GM12878 (cell line): ENCODE measurements around the gene SNX33. TPM values are rescaled to one million over a fixed set of nuclear protein-coding genes. Genes with fewer than 3 reads are reported as not detected.

Experiments used
- ATAC-seq: fragments of 200-7000 bp; cut with Tn5 transposase; 3 replicates; pipeline ENCODE4 v1.9.1; 2020; ENCODE audit warnings: mild to moderate bottlenecking, moderate library complexity
- BruUV-seq: library from RNA; stranded (reverse); fragments of 400-500 nt; replicated peaks from 2 replicates; lab custom pipeline; 2021; lab: Mats Ljungman, UMichigan
- CTCF ChIA-PET: fragments of 300-600 bp; sonication (Branson Sonifier 250); formaldehyde crosslinking; extraction: SDS; loops from one replicate; lab custom pipeline; 2021; ENCODE audit warnings: inconsistent platforms; lab: Yijun Ruan, JAX
- POLR2A ChIA-PET: fragments of 350-600 bp; formaldehyde crosslinking; extraction: SDS; loops from one replicate; lab custom pipeline; 2021; ENCODE audit warnings: inconsistent platforms; lab: Charles Lee
- RAD21 ChIA-PET: fragments of 300-600 bp; sonication (Branson Sonifier 250); formaldehyde crosslinking; loops from one replicate; lab custom pipeline; 2023; ENCODE audit warnings: antibody characterized with exemption; ENCODE audit not compliant: unreplicated experiment; lab: Charles Lee
- SMC1A ChIA-PET: fragments of 300-600 bp; sonication (Branson Sonifier 250); formaldehyde crosslinking; loops from one replicate; lab custom pipeline; 2023; ENCODE audit not compliant: unreplicated experiment, uncharacterized antibody; lab: Charles Lee
- DNase-seq: peaks from one replicate; pipeline ENCODE4 v3.0.0-alpha.2; 2011; ENCODE audit warnings: low read depth, low spot score
- FAIRE-seq: peaks from 3 replicates; lab custom pipeline; 2011; peaks lifted over from hg19 to GRCh38; lab: Jason Lieb, UNC
- H2AFZ ChIP-seq: 2 replicates; pipeline ENCODE4 v1.6.0; 2011; ENCODE audit warnings: low read depth, low read length, control low read depth; ENCODE audit not compliant: control insufficient read depth
- H3K27ac ChIP-seq: 2 replicates; pipeline ENCODE4 v1.5.1; 2011; ENCODE audit warnings: control low read depth; ENCODE audit not compliant: control insufficient read depth, insufficient read depth
- H3K27me3 ChIP-seq, 2 experiments: replicated peaks in 1 of 2; 2 replicates each; pipeline versions ENCODE4 v1.6.0 to v1.6.1; 2011; ENCODE audit warnings: low read length in 1 of 2; ENCODE audit not compliant: control insufficient read depth in 2 of 2, insufficient read depth in 2 of 2
- H3K36me3 ChIP-seq, 2 experiments: 2 replicates each; pipeline ENCODE4 v1.5.1; 2011; ENCODE audit warnings: low read length in 1 of 2; ENCODE audit not compliant: control insufficient read depth in 2 of 2, insufficient read depth in 2 of 2
- H3K4me1 ChIP-seq: 2 replicates; pipeline ENCODE4 v1.6.1; 2011; ENCODE audit warnings: mild to moderate bottlenecking, low read length, moderate library complexity, mixed read lengths; ENCODE audit not compliant: control insufficient read depth, insufficient read depth
- H3K4me2 ChIP-seq: 2 replicates; pipeline ENCODE4 v1.6.0; 2011; ENCODE audit warnings: control low read depth; ENCODE audit not compliant: control insufficient read depth, insufficient read depth
- H3K4me3 ChIP-seq: fragments of 200-600 bp; sonication (generic); 2 replicates; pipeline ENCODE4 v1.5.1; 2016
- H3K79me2 ChIP-seq: 2 replicates; pipeline ENCODE4 v1.6.0; 2011; ENCODE audit warnings: low read length; ENCODE audit not compliant: control insufficient read depth, insufficient read depth
- H3K9ac ChIP-seq: 2 replicates; pipeline ENCODE4 v1.8.0; 2011; ENCODE audit warnings: low read length, control low read depth, mixed read lengths; ENCODE audit not compliant: control insufficient read depth, insufficient read depth
- H3K9me3 ChIP-seq: replicated peaks from 3 replicates; pipeline ENCODE4 v1.5.1; 2011; ENCODE audit warnings: mild to moderate bottlenecking, low read length; ENCODE audit not compliant: control insufficient read depth, insufficient read depth
- H4K20me1 ChIP-seq: 2 replicates; pipeline ENCODE4 v1.6.0; 2011; ENCODE audit not compliant: control insufficient read depth, insufficient read depth
- HCFC1 ChIP-seq: fragments of 150-350 bp; IDR thresholded peaks from 2 replicates; pipeline ENCODE4 v1.6.1; 2014; ENCODE audit warnings: low read length
- LARP7 ChIP-seq: fragments of 450-650 bp; IDR thresholded peaks from 2 replicates; pipeline ENCODE4 v1.6.1; 2017; ENCODE audit warnings: mild to moderate bottlenecking
- MTA2 ChIP-seq: fragments of 450-650 bp; IDR thresholded peaks from 2 replicates; pipeline ENCODE4 v1.6.1; 2016; ENCODE audit warnings: low read depth, mild to moderate bottlenecking, moderate library complexity
- MTA3 ChIP-seq: IDR thresholded peaks from 2 replicates; pipeline ENCODE4 v1.6.1; 2012; ENCODE audit warnings: low read length, inconsistent platforms, borderline replicate concordance
- MYB ChIP-seq: fragments of 150-350 bp; IDR thresholded peaks from 2 replicates; pipeline ENCODE4 v1.6.1; 2014; ENCODE audit warnings: mild to moderate bottlenecking, low read depth, low read length, borderline replicate concordance
- MYC ChIP-seq: IDR thresholded peaks from 2 replicates; pipeline ENCODE4 v1.6.1; 2011; ENCODE audit warnings: mild to moderate bottlenecking, low read length, moderate library complexity, inconsistent platforms; ENCODE audit not compliant: insufficient read depth, insufficient replicate concordance, insufficient read length, severe bottlenecking
- PAX5 ChIP-seq: IDR thresholded peaks from 2 replicates; pipeline ENCODE4 v1.6.1; 2011; ENCODE audit warnings: low read depth, low read length, borderline replicate concordance
- PKNOX1 ChIP-seq: fragments of 450-650 bp; IDR thresholded peaks from 2 replicates; pipeline ENCODE4 v1.6.1; 2016; ENCODE audit warnings: mild to moderate bottlenecking
- POLR2AphosphoS5 ChIP-seq: IDR thresholded peaks from 2 replicates; pipeline ENCODE4 v1.6.1; 2011; ENCODE audit warnings: mild to moderate bottlenecking, low read length, inconsistent platforms
- POU2F2 ChIP-seq: IDR thresholded peaks from 3 replicates; pipeline ENCODE4 v1.6.1; 2011; ENCODE audit warnings: low read depth, mild to moderate bottlenecking, low read length, borderline replicate concordance
- RELB ChIP-seq: fragments of 450-650 bp; IDR thresholded peaks from 2 replicates; pipeline ENCODE4 v1.6.1; 2017; ENCODE audit warnings: low read depth, mild to moderate bottlenecking, moderate library complexity
- SREBF1 ChIP-seq: IDR thresholded peaks from 2 replicates; pipeline ENCODE4 v1.6.1; 2012; ENCODE audit warnings: mild to moderate bottlenecking, low read length
- ZBTB33 ChIP-seq: fragments of 450-650 bp; IDR thresholded peaks from 2 replicates; pipeline ENCODE4 v1.6.1; 2017; ENCODE audit warnings: mild to moderate bottlenecking
- WGBS: methylation state at CpG from one replicate; pipeline ENCODE4 v1.1.6; 2016; ENCODE audit warnings: low lambda C conversion rate; ENCODE audit not compliant: insufficient replicate concordance, insufficient coverage; ENCODE audit errors: missing lambda C conversion rate; 5-methylcytosine and 5-hydroxymethylcytosine counted together
- in situ Hi-C: fragments of 300-500 bp; cut with MboI; formaldehyde crosslinking; loops from 9 replicates; pipeline ENCODE4 v1.14.3; 2018; ENCODE audit warnings: mixed read lengths
- intact Hi-C: fragments of 100-400 bp; cut with micrococcal nuclease; formaldehyde crosslinking; loops from one replicate; pipeline ENCODE4 v1.14.2; 2022; ENCODE audit not compliant: unreplicated experiment
- polyA plus RNA-seq, 11 experiments: library from polyadenylated mRNA; depleted of rRNA in 4 of 11; unstranded in 6 of 11; stranded (reverse) in 5 of 11; fragments of >200 nt; fragmentation: Nextera tagmentation in 4 of 11; fragmentation: Illumina TruSeq in 1 of 11; extraction: Ambion mirVana in 4 of 11; extraction: Trizol in 1 of 11; gene quantifications; 1 replicate in 1 of 11; 2 replicates in 10 of 11; pipeline versions ENCODE4 v1.2.1 to v1.2.3, GENCODE V29; 2011 to 2016; ENCODE audit warnings: inconsistent platforms in 2 of 11, missing spikeins in 2 of 11, low read depth in 1 of 11
- total RNA-seq, 4 experiments: library from RNA; depleted of rRNA in 3 of 4; stranded (reverse); fragments of >200 nt in 3 of 4; fragmentation: Illumina TruSeq in 1 of 4; extraction: Trizol in 1 of 4; gene quantifications; 2 replicates each; pipeline versions ENCODE4 v1.2.1 to v1.2.3, GENCODE V29; 2013 to 2021

Gene SNX33
- total and polyA plus RNA-seq, 10 of the 15 experiments (the other 5 are each of a cell fraction or from before 2014, with no cell fraction given) = 0.13 to 1.9 (median 0.55) TPM

GRCh38 chr15:75656331-75656730 lies 8.6 kb downstream of the SNX33 start:
- no peak overlapping the region for H3K27ac ChIP-seq
- no peaks in the 10 kb centered on the region for H3K79me2 ChIP-seq
- POLR2A ChIA-PET = no interaction called here
- no peak overlapping the region for H3K9ac ChIP-seq
- no peaks in the 10 kb centered on the region for H4K20me1 ChIP-seq
- no TSS peak for BruUV-seq
- no peak for ATAC-seq
- H3K27me3 ChIP-seq = no peaks in the 10 kb centered on the region
- H3K36me3 ChIP-seq = no peaks in the 10 kb centered on the region
- no peak for DNase-seq
- in situ Hi-C loops (loop anchor here (25.0 kb wide), 1 partner anchor 644 kb away; the partner anchor contains the start of gene PPCDC), intact Hi-C loops (no loop called here)
- H3K4me2 ChIP-seq = no peak overlapping the region
- CTCF ChIA-PET = no interaction called here
- no peak overlapping the region for H2AFZ ChIP-seq
- TF ChIP-seq MTA2 (no peak), RELB (no peak), PAX5 (no peak), PKNOX1 (no peak), HCFC1 (no peak), POU2F2 (no peak), ZBTB33 (no peak), LARP7 (no peak), MYB (no peak), MTA3 (no peak), SREBF1 (no peak), MYC (no peak), POLR2AphosphoS5 (no peak)
- TF ChIP-seq, all 136 proteins: peak for 0
- ChIA-PET RAD21 (no interaction called here), SMC1A (no interaction called here)
- Histone ChIP-seq H3K9me3 (no peaks in the 10 kb centered on the region), H3K4me3 (no peak overlapping the region), H3K4me1 (no peaks in the 10 kb centered on the region; the same call in 1 of the 2 replicates)
- WGBS = 52% methylated on average over 5 of the region's 5 CpGs
- FAIRE-seq = no peak
